HG02571 (cell line): Measurements from ENCODE around the gene KNSTRN.

ENCODE experiments used
- ATAC-seq: cut with Tn5 transposase; IDR thresholded peaks from one replicate; pipeline ENCODE4 v1.9.1; 2021; ENCODE audit warnings: mild to moderate bottlenecking, moderate library complexity; ENCODE audit not compliant: unreplicated experiment

The KNSTRN gene

DNA sequence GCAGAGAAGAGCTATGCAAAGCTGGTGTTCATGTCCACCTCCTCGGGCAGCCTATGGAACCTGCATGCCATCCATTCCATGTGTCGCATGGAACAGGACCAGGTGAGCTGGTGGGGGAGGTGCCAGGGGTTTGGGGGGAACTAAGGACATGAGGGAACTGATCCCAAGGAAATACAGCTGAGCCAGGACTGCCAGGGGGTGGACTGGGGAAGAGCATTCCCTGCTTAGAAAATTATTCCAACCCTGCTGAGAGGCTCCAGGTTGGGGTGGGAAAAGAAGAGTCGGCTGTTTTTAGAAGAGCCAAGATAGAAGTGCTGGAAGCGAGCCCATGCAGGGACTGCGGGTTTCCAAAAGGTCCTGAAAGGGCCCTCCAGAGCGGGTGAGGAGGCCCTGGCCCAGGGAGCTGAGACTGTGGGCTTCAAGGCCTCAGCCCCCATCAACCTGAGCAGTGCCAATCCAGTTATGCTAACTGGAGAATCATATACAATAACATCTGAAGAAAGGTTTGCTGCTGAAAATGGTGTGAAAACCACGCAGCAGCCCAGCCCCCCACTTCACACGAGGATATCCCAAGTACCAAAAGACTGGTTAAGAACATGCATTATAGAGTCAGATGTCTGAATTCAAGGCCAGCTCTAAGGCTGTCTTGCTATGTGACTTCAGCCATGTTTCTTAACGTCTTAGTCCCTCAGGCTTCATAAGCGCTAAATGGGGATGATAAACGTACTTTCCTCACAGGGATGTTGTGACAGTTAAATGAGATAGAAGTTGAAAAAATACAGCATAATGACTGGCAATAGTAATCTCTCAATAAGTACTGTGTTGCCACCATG, 16.7 kb upstream of the KNSTRN start:
- no peak for ATAC-seq

DNA sequence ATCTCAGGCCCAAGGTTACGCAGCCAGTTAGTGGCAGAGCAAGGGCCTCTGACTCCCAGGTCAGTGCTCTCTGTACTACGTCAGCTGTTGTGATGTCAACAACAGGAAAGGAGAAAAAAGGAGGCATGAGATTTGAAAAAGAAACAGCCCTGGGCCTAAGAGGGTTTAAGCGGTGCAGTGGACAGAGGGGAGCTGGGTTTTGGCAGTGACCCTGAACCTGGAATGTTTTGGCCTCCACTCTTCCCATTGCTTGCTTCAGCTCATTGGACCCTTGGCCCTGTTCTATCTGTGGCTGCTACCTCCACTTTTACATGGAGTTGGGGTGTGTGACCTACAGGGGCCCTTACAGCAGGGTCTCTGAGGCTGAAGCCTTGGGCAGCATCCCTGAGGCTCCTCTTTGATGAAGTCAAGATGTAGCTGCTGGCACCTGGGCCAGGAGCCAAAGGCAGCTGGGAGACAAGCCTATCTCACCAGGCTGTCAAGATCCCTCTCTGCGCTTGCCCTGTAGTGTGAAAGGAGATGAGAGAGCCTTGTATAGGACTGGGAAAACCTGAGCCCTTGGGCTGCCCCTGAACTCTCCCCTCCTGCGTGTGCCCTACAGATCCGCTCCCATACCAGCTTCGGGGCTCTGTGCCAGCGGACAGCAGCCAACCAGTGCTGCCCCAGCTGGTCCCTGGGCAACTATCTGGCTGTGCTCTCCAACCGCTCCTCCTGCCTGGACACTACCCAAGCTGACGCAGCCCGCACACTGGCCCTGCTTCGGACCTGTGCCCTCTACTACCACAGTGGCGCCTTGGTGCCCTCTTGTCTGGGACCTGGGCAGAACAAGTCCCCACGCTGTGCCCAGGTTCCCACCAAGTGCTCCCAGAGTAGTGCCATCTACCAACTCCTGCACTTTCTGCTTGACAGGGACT, 15.8 kb upstream of the KNSTRN start:
- no peak for ATAC-seq

DNA sequence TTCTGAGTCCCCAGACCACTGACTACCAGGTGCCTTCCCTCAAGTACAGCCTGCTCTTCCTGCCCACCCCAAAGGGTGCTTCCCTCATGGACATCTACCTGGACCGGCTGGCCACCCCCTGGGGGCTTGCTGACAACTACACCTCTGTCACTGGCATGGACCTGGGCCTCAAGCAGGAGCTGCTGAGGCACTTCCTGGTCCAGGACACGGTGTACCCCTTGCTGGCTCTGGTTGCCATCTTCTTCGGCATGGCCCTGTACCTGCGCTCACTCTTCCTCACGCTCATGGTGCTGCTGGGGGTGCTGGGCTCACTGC, 15.2 kb upstream of the KNSTRN start:
- no peak for ATAC-seq

DNA sequence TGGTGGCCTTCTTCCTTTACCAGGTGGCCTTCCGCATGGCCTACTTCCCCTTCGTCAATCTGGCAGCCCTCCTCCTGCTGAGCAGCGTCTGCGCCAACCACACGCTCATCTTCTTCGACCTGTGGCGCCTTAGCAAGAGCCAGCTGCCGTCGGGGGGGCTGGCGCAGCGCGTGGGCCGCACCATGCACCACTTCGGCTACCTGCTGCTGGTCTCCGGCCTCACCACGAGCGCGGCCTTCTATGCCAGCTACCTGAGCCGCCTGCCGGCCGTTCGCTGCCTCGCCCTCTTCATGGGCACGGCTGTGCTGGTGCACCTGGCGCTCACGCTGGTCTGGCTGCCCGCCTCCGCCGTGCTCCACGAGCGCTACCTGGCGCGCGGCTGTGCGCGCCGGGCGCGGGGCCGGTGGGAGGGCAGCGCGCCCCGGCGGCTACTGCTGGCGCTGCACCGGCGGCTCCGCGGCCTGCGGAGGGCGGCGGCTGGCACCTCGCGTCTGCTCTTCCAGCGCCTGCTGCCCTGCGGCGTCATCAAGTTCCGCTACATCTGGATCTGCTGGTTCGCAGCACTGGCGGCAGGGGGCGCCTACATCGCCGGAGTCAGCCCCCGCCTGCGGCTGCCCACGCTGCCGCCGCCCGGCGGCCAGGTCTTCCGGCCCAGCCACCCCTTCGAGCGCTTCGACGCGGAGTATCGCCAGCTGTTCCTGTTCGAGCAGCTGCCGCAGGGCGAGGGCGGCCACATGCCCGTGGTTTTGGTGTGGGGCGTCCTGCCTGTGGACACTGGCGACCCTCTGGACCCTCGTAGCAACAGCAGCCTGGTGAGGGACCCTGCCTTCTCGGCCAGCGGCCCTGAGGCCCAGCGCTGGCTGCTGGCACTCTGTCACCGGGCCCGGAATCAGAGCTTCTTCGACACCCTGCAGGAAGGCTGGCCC, 14.6 kb upstream of the KNSTRN start:
- no peak for ATAC-seq

DNA sequence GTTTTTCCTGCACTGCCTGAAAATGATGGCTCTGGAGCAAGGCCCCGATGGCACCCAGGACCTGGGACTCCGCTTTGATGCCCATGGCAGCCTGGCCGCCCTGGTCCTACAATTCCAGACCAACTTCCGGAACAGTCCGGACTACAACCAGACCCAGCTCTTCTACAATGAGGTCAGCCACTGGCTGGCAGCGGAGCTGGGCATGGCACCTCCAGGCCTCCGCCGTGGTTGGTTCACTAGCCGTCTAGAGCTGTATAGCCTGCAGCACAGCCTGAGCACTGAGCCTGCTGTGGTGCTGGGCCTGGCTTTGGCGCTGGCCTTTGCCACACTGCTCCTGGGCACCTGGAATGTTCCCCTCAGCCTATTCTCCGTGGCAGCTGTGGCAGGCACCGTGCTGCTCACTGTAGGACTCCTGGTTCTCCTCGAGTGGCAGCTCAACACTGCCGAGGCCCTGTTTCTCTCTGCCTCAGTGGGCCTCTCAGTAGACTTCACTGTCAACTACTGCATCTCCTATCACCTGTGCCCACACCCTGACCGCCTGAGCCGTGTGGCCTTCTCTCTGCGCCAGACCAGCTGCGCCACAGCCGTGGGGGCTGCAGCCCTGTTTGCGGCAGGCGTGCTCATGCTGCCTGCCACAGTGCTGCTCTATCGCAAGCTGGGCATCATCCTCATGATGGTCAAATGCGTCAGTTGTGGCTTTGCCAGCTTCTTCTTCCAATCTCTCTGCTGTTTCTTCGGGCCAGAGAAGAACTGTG, 13.6 kb upstream of the KNSTRN start:
- no peak for ATAC-seq

DNA sequence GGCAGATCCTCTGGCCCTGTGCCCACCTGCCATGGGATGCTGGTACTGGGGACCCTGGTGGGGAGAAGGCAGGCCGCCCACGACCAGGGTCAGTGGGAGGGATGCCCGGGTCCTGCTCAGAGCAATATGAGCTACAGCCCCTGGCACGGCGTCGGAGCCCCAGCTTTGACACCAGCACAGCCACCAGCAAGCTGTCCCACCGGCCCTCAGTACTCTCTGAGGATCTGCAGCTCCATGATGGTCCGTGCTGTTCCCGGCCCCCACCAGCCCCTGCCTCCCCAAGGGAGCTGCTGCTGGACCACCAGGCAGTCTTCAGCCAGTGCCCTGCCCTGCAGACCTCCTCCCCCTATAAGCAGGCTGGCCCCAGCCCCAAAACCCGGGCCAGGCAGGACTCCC, 13.0 kb upstream of the KNSTRN start:
- ATAC-seq, result no peak

DNA sequence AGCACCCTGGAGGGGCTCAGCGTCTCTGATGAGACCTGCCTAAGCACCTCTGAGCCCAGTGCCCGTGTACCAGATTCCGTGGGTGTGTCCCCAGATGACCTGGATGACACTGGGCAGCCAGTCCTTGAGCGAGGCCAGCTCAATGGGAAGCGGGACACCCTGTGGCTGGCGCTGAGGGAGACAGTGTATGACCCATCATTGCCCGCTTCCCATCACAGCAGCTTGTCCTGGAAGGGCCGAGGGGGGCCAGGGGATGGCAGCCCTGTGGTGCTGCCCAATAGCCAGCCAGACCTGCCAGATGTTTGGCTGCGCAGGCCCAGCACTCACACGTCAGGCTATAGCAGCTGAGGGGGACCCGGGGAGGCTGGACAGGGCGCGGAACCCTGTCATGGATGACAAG, 12.6 kb upstream of the KNSTRN start:
- ATAC-seq, result no peak

DNA sequence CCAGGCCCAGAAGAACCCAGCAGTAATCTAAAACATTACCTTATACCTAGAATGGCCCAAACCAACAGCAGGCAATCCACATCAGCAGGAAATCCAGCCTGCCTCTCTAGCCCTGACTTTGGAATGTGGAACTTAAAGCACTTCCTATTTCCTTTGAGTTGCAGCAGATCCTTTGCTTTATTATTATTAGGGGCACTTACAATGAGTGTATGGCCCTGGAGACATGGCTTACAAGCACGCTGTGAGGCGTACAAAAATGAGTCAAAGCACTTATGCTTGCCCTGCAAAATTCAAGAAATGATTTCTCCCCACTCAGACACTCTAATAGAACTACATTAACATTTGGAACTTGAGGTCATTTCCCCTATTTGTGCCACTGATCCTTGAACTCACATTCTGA, 9.5 kb upstream of the KNSTRN start:
- ATAC-seq, result no peak

DNA sequence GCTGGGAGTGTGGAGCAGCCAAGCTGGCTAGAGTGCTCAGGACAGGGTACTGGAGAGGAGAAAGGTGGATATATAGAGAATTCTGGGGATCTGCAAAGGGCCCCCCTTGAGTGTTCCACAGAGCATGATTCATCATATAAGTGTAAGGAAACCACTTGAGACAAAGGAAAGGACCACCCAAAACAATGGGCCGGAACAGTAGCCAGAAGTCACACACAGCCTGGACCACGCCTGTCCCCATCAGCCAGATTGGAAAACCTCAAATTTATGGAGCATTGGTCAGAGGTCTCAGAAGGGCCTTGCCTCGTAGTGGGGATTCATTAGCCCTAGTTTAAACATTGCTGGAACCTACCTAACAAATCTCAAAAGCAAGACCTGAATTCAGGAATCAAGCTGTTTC, 4.9 kb upstream of the KNSTRN start:
- no peak for ATAC-seq

DNA sequence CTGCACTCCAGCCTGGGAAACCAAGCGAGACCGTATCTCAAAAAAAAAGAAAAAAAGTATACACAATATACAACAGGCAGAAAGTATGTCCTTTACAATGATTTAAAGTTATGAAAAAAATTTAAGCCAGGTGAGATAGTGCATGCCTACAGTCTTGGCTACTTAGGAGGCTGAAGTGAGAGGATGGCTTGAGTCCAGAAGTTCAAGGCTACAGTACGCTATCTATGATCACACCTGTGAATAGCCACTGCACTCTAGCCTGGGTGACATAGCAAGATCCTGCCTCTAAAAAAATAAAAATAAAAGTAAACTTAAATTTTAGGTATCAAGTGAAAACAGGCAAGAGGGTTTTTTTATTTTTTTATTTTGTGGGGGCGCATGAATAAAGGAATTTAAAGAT, 3.1 kb upstream of the KNSTRN start:
- ATAC-seq, result no peak

DNA sequence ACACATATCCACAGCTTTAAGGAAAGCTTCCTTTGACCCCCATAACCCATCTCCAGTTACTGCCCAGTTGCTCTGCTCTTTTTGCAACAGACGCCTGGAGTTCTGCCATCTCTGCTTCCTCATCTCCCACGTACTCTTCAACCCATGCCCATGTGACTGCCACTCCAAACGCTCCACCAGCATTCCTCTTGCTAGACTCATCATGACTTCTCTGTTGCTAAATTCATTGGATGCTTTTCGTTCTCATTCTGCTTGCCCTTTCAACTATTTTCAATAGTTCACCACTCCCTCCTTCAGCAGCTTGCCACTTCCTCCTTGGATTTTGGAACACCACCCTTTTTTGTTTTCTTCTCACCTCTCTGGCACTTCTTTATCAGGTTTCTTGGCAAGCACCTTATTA, 2.7 kb upstream of the KNSTRN start:
- no peak for ATAC-seq

DNA sequence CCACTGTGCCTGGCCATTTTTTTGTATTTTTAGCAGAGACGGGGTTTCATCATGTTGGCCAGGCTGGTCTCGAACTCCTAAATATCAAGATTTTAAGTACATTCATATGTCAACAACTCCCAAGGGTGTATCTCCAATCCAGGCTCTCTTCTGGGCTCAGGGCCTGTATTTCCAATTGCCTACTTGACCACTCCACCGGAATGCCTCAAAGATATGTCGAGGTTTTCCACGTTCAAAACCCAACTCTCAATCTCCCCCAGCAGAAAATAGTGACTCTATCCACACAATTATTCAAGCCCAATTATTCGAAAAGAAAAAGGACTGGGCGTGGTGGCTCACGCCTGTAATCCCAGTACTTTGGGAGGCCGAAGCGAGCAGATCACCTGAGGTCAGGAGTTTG, 1.9 kb upstream of the KNSTRN start:
- ATAC-seq, result no peak

DNA sequence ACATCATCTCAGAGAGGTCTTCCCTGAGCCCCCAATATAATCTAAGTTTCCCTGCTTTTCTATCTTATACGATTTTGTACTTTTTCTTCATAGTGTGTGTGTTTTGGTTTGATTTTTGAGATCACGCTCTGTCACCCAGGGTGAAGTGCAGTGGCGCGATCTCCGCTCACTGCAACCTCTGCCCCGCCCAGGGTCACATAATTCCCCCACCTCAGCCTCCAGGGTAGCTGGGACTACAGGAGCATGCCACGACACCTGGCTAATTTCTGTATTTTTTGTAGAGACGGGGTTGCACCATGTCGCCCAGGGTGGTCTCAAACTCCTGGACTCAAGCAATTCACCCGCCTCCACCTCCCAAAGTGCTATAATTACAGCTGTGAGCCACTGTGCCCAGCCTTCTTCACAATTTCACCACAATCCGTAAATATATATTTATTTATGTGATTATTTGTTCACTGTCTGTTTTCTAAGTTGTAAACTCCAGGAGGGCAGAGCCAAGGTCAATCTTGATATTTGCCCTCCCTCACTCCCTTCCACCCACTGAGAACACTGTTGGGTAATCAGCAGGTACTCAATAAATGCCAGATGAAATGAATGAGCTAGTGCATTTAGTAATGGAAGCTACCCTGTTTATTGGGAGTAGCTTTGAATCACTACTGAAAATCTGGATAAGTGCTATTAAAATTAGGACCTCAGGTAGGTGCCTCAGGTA, 547 bp upstream of the KNSTRN start:
- ATAC-seq, result no peak

DNA sequence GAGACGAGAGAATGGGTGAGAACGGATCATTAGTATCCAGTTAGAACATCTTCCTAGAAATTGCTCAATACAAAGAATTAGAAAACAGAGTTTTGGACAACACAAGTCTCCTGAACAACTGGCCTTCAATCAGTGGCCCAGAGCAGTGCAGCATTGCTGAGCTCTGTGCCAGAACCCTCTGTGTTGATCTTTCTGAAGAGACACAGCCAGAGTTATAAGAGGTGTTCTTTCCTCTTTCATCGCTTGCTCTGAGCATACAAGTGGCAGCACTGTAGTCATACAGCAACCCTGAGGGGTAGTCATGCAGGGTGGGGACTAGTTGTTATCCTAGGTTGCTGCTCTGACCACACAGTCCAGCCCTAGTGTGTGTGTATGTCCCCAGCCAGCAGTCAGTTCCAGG, 4.0 kb downstream of the KNSTRN start:
- no peak for ATAC-seq

DNA sequence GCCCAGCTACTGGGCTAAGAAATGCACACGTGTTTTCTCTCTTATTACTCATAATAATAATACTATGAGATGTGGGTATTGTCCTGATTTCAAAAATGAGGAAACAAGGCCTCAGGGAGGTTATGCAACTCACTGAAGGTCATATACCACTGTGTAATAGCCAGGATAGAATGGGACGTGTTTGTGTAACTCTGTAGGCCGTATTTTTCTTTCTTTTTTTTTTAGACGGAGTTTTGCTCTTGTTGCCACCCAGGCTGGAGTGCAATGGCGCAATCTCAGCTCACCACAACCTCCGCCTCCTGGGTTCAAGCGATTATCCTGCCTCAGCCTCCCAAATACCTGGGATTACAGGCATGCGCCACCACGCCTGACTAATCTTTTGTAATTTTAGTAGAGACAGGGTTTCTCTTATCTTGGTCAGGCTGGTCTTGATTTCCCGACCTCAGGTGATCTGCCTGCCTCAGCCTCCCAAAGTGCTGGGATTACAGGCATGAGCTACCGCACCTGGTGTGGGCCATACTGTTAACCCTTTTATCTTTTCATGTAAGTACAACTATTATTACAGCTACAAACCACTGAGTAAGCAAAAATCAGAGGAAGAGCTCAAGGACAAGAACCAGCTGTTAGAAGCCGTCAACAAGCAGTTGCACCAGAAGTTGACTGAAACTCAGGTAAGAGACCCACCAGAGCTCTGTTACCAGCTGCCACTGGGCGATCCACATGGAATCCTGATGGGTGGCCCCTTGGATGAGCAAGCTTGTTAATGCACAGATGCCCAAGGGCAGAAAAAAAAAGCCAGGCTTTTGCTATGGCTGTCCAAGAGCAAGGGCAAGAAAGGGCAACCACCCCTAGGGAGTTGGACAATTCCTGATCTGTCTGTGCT, 6.7 kb downstream of the KNSTRN start:
- ATAC-seq, result no peak

DNA sequence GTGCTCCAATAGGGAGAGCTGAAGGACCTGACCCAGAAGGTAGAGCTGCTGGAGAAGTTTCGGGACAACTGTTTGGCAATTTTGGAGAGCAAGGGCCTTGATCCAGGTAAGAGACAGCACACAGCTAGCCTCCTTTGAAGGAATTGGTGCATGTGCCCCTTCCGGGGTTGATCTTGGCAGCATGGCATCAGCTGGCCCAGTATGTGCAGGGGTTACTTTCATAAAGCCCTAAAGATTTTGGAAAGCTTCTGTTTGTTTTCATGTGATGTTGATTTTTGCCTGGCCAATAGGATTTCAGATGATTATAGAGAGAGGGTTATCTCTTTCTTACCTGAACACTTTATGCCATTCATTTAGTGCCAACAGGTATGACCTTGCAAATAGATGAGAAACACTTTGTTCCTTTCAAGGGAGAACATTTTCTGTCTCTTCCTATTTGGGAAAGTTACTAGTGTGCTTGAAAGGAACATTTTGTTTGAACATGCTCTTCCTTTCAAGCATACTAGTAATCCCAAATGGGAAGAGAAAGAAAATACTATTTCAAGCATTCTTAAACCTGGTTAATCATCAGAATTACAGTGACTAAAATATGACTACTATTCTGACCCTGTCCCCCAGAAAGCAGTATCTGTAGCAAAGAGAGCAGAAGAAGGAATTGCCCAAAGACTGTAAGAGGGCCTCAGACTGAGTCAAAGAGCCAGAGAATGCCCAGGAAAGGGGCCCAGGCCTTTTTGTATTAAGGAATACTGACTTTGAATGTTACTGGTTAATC, 7.5 kb downstream of the KNSTRN start:
- ATAC-seq, result no peak

DNA sequence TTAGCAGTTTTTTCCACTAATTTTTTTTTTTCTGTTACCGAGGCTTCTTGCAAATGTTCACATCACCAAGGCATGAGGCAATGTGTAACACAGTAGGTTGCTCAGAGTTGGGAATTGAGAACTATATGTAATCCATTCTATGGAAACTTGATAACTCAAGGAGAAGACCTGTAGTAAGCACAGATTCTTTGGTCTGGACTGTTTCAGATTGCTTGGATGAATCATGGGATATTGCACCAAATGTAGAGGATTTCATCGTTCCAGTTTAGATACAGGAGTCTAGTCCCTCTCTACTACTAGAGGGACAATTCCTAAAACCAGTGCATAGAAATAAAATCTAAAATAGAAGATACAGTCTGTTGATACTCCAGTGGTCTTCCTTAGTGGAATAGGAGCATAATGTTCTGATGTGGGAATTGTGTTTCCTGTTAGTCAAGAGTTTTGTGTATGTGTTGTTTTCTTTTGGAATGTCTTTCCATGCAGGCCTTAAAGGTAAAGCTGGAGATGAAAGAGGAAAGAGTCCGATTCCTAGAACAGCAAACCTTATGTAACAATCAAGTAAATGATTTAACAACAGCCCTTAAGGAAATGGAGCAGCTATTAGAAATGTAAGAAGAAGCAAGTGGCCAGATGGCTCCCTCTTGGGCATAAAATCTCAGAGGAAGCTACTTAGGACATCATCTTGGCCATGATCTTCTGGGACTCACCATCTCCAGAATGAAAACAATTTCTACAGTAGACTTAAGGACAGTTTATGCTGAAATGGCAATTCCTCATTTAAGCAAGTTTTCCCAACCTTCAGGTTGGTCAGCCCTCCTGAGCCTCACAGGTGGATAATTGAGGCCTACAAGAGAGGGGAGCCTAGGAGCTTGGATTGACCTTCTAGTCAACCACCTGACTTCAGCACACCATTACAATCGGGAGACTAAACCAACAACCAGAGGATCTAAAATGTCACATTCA, 10.7 kb downstream of the KNSTRN start:
- ATAC-seq, result no peak
